Stomach (tissue), 4 donors: ENCODE results near the gene DPYD.

Experiments
- EP300 ChIP-seq: sonication (generic); formaldehyde crosslinking; IDR thresholded peaks from one replicate; pipeline ENCODE4 v1.6.1; 2017; ENCODE audit warnings: antibody characterized with exemption
- TF ChIP-seq, protein P1 (sequence below), 7 experiments: fragments of 450-650 bp in 4 of 7; fragments of 200-600 bp in 3 of 7; sonication (generic) in 3 of 7; IDR thresholded peaks; one replicate each; pipeline ENCODE4 v1.5.1; 2016 to 2019; ENCODE audit warnings: antibody characterized with exemption in 7 of 7, control low read depth in 2 of 7, mild to moderate bottlenecking in 1 of 7

DNA sequence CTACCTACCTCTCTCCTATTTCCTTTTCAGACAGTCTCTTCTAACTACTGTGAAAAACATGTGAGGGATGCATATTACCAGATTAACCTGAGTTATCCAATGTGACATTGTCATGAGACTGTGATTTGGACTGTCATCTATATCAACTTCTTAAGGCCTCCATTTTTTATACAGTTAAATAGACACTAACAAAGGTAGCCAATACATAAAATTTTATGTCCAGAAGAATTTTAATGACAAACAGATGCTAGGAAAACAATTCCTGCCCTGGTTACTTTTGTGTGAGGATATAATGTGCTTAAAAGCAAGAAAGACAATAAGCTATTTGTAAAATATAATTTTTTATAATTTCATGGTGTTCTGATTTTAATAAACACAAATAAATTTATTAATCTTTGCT lies 136.2 kb downstream of the DPYD start:
- TF ChIP-seq EP300: no peak
- TF ChIP-seq, protein P1, sequence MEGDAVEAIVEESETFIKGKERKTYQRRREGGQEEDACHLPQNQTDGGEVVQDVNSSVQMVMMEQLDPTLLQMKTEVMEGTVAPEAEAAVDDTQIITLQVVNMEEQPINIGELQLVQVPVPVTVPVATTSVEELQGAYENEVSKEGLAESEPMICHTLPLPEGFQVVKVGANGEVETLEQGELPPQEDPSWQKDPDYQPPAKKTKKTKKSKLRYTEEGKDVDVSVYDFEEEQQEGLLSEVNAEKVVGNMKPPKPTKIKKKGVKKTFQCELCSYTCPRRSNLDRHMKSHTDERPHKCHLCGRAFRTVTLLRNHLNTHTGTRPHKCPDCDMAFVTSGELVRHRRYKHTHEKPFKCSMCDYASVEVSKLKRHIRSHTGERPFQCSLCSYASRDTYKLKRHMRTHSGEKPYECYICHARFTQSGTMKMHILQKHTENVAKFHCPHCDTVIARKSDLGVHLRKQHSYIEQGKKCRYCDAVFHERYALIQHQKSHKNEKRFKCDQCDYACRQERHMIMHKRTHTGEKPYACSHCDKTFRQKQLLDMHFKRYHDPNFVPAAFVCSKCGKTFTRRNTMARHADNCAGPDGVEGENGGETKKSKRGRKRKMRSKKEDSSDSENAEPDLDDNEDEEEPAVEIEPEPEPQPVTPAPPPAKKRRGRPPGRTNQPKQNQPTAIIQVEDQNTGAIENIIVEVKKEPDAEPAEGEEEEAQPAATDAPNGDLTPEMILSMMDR (IDR thresholded peaks at IDR 0.05): no peak
